DMS153 treated with DMSO at 0.1 percent for 48 hours (cell line): ENCODE measurements around the gene MYL2.

Experiments used
- DNase-seq: peaks from one replicate; lab custom pipeline; 2025; ENCODE audit not compliant: unreplicated experiment; lab: John Stamatoyannopoulos, UW

MYL2 gene

DNA sequence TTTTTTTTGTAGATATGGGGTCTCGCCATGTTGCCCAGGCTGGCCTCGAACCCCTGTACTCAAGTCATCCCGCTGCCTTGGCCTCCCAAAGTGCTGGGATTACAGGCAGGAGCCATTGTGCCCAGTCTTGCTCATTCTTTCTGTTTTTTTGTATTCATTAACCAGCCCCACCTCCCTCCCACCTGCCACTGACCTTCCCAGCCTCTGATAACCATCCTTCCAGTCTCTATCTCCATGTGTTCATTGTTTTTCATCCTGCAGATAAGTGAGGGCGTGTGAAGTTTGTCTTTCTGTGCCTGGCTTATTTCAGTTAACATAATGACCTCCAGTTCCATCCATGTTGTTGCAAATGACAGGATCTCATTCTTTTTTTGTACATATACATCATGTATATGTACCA is 19.0 kb downstream of the MYL2 start:
- DNase-seq: no peak

GRCh38 chr12:110896559-110896958 is 23.8 kb downstream of the MYL2 start:
- no peak for DNase-seq

DNA sequence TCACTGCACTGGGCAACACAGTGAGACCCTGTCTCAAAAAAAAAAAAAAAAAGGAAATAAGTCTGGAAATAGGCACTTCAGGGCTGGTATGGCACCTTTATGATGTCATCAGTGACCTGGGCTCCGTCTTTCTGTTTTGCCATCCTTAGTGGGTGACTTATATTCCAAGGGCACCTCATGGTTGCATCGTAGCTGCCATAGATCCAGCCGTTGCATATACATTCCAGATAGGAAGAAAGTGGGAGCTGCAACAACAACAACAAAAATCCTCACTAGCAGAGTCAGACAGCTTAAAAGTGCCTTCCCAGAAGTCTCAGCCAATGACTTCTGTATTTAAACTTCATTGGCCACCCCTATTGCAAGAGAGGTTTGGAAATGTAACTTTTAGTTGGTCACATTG is 26.4 kb downstream of the MYL2 start:
- no peak for DNase-seq

DNA sequence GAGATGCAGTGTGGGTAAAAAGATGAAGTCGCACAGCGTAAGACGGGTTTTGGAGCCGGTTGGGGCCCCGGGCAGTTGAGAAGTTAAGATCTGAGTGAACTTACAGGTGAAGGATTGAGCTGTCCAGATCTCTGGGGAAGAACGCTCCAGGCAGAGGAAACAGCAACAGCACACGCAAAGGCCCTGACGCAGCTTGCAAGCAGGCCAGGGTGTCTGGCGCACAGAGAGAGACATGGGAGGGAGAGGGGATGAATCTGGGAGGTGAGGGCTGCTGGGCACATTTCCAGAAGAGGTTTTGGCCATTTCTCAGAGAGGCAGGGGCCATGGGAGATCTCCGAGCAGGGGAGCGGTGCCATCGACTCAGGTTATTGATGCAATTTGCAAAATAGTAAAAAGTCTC is 31.0 kb downstream of the MYL2 start:
- DNase-seq: no peak

DNA sequence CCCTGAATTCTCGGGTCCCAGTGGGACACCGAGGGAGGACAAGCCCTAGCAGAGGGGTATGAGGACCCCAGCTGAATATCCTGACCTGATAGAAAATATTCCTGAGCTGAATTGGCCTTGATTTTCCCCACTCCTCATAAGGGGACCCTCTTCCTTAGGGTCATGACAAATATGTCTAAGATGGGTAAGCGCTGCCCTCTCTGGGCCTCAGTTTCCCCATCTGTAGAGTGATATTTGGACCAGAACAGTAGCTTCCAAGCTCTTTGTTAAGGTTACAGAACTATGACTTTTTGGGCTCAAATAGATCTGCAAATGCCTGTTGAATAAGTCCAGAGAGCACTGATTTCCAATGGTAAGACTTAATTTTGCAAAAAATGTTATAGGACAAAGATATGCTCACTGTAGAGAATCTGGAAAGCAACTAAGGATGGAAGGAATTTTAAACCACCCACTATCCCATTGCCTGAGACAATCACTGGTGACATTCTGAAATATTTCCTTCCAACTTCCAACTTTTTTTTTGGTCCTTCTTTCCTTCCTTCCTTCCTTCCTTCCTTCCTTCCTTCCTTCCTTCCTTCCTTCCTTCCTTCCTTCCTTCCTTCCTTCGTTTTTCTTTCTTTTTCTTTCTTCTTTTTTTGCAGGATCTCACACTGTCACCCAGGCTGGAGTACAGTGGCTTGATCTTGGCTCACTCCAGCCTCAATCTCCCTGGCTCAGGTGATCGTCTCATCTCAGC is 32.0 kb downstream of the MYL2 start:
- DNase-seq: no peak

- no peak for DNase-seq
Observed at GRCh38 chr12:110885152-110885840, 35.1 kb downstream of the MYL2 start.

DNA sequence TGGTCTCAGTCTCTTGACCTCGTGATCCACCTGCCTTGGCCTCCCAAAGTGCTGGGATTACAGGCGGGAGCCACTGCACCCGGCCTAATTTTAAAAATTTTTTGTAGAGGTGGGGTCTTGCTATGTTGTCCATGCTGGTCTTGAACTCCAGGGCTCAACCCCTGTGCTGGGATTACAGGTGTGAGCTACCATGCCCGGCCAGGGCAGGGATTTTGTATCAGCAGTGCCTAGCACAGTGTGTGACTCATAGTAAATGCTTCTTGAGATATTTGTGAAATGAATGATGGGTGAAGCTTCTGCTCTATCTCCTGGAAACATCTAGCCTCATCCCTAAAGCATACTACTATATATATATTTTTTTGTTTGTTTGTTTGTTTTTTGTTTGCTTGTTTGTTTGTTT is 37.1 kb downstream of the MYL2 start:
- no peak for DNase-seq

DNA sequence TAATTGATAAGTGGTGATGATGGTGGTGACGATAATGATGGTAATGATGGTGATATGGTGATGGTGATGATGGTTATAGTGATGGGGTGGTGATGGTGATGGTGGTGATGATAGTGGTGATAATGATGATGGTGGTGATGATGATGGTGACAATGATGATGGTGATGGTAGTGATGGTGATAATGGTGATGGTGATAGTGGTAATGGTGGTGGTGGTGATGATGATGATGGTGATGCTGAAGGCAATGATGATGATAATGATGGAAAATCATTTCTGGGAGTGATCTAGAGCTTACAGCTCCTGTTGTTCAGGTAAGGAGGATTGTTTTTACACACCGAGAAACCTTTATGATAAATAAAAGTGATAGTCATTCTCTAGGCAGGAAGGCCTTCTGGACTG is 39.7 kb downstream of the MYL2 start:
- no peak for DNase-seq

DNA sequence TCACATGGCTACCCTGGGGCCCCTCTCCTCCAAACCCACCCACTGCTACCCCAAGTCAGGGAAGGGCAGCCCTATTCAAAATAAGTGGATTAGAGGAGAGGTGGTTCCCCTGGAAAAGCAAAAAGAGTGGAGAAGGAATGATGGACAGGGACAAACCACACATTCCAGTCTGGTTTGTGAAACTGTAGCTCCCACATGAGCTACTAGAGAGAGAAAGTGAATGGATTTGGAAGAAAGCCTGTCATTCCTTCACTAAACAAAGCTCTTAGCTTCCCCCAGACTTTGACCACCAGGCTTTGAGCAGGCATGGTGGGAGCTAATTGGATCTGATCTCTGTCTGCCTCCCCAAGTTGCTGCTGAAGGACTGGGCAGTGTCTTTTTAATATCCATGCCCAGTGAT is 45.6 kb downstream of the MYL2 start:
- DNase-seq: no peak

- DNase-seq: no peak
Observed at GRCh38 chr12:110874351-110874750, 46.0 kb downstream of the MYL2 start.

DNA sequence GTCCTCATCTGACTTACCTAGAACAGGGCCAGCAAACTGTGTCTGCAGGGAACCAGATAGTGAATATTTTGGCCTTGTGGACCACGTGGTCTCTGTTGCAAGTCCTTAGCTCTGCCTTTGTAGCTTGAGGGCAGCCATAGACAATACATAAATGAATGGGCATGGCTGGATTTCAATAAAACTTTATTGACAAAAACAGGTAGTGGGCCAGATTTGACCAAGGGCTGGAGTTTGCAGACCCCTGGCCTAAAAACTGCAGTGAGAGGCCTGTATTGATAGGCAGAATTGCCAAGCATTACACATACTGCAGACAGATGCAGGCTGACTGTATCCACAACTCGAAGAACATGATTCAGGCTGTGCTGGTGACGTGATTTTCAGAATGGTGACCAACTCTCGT is 48.3 kb downstream of the MYL2 start:
- no peak for DNase-seq

DNA sequence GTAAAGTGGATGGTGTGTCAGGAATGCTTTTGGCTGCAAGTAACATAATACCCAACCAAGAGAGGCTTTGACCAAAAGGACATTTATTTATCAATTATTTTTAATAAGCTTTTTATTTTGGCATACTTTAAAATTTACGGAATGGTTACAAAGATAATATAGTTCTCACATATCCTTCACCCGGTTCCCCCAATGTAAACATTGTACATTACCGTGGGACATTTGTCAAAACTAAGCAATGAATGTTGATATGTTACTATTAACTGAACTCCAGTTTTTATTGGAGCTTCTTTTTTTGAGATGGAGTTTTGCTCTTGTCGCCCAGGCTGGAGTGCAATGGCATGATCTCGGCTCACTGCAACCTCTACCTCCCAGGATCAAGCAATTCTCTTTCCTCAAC is 50.6 kb downstream of the MYL2 start:
- DNase-seq: no peak

GRCh38 chr12:110869026-110869425 is 51.4 kb downstream of the MYL2 start:
- no peak for DNase-seq

DNA sequence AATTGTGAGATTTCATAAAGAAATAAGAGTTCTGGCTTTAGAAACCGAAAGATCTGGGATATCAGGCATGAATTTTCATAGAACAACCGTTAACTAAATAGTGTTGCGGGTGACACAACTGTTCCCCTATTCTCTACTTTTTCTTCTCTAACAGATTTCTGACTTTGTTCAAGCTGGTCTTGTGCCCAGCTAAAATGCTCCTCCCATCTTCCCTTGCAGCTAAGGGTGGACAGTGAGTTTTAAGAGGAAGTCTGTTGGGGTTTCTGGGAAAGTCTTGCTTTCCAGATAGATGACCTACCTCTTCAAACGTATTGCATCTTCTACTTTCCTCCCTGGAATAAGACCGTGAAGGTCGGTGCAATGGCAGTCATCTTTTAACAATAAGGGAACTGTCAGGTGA is 54.9 kb downstream of the MYL2 start:
- no peak for DNase-seq

DNA sequence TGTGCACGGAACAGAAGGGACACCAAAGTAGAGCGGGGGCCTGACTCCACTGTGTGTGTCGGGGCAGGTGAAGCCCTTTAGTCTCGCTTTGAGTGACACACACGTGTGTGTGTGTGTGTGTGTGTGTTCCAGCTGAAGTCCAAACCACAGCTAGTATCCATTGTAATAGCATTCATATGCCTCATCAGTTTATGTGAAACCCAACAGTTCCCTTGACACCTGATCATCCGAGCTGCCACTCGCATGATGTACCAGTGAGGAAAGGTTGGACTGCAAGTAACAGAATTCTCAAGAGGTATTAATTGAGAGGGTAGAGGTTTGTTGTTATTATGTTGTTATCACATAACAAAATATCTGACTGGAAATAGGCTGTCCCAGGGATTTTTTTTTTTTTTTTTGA is 57.2 kb downstream of the MYL2 start:
- DNase-seq: no peak

DNA sequence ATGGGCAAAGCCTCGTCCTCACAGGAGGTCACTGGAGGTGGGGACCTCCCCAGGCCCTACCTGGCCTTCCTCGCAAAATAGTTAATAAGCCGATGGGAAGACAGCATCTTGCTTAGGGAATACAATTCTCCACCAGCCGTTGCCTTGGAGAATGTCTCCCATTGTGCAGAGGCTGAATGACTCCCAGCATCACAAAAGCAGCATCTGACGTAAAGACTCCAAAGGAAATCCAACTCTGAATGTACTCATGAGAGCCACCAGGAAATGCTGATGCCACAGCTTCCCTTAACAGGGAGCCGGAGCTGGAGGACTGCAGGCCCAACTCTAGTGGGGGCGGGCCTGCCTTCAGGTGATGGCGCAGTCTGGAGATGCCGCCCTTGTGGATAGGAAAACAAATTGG is 58.0 kb downstream of the MYL2 start:
- DNase-seq: no peak

GRCh38 chr12:110861729-110862128 is 58.6 kb downstream of the MYL2 start:
- DNase-seq: no peak
